Smooth muscle cell of bladder (primary cell): ENCODE measurements around the gene CDC42EP3. TPM values are rescaled to one million over a fixed set of nuclear protein-coding genes. Genes with fewer than 3 reads are reported as not detected.

Source experiments
- total RNA-seq: library from RNA; depleted of rRNA; stranded (reverse); fragments of >200 nt; gene quantifications from 2 replicates; pipeline ENCODE4 v1.2.3, GENCODE V29; 2014

Gene CDC42EP3
- 13.8 and 16.9 TPM in 2 replicates for total RNA-seq

GRCh38 chr2:37671009-37671815, at the start of gene CDC42EP3:
TSS of gene CDC42EP3 (minus strand) at chr2:37671642. CDS start at chr2:37646587, 25,055 bp downstream.

